Dendritic cell treated with granulocyte-macrophage colony-stimulating factor and Interleukin-4, amounts not matched to agents 40 ng/mL and 50 ng/mL, for 4 days (primary cell): ENCODE results near the gene LYRM4.

ENCODE experiments used
- H3K27ac Mint-ChIP-seq: one replicate; pipeline ENCODE4 v1.8.0; 2022; ENCODE audit warnings: mild to moderate bottlenecking, mixed read lengths
- H3K27me3 Mint-ChIP-seq: one replicate; pipeline ENCODE4 v1.8.0; 2022; ENCODE audit warnings: mild to moderate bottlenecking, mixed read lengths
- H3K36me3 Mint-ChIP-seq: one replicate; pipeline ENCODE4 v1.8.0; 2022; ENCODE audit warnings: low read depth, mixed read lengths
- H3K4me1 Mint-ChIP-seq: one replicate; pipeline ENCODE4 v1.8.0; 2022; ENCODE audit warnings: low read depth, mixed read lengths
- H3K4me3 Mint-ChIP-seq: one replicate; pipeline ENCODE4 v1.8.0; 2022; ENCODE audit warnings: mild to moderate bottlenecking, moderate library complexity, mixed read lengths
- H3K9me3 Mint-ChIP-seq: one replicate; pipeline ENCODE4 v1.8.0; 2022; ENCODE audit warnings: mixed read lengths
- intact Hi-C: fragments of 100-400 bp; cut with micrococcal nuclease; formaldehyde crosslinking; loops from one replicate; pipeline ENCODE4 v1.15.0; 2022

LYRM4 gene

DNA sequence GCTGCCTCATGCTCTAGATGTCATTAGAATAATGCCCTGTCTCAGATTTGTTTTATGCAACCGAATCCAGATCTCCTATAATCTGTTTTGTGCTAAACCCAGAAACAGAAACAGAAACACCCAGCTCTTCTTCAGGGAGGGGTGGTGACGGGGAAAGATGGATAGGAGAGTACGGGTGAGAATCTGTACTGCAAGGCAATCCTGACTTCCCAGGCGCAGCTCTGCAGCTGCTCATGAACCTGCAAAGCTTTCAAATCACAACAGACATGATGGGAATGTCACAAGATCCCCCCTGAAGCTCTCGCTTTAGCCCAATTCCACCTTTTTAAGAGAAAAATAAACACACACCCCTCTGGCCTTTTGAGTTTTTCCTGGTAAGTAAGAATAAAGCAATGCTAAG, 104.1 kb downstream of the LYRM4 start:
- intact Hi-C loops, result no loop called here
- Mint-ChIP-seq H3K4me3 (no peak overlapping the region), H3K4me1 (peaks cover 32% of the 10 kb centered on the region), H3K27me3 (no peaks in the 10 kb centered on the region), H3K27ac (no peak overlapping the region), H3K36me3 (no peaks in the 10 kb centered on the region), H3K9me3 (no peaks in the 10 kb centered on the region)

DNA sequence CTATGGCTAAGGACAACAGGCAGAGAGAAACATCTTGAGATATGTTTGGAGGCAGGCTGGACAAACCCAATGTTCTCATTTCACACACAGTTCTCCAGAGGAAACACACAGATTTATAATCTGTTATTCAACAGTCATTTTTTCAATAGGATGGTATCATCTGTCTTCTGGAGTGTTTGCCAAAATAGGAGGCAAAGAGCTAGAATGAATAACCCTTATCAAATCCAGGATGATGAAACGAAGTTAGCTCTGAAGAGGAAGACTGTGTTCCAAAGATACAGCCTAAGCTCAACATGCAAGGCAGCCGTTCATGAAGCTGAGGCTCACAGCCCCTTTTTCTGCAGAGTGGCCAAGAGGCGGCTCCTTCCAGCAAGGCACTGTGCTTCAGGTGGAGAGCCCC, 104.8 kb downstream of the LYRM4 start:
- Mint-ChIP-seq H3K4me3 (no peak overlapping the region), H3K9me3 (no peaks in the 10 kb centered on the region), H3K4me1 (peaks cover 32% of the 10 kb centered on the region), H3K27ac (no peak overlapping the region), H3K27me3 (no peaks in the 10 kb centered on the region), H3K36me3 (no peaks in the 10 kb centered on the region)
- intact Hi-C loops, result no loop called here

DNA sequence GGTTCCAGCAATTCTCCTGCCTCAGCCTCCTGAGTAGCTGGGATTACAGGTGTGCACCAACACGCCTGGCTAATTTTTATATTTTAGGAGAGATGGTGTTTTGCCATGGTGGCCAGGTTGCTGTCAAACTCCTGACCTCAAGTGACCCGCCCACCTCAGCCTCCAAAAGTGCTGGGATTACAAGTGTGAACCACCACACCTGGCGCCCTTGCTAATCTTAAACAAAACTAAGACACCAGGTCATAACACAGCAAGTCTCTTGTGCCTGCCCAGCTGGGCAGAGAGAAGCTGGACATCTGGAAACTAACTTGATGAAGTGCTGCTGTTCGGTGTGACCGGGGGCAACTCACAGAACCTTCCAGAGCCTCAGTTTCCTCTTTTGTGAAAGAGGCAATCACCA, 107.6 kb downstream of the LYRM4 start:
- Mint-ChIP-seq H3K27me3 (no peaks in the 10 kb centered on the region), H3K36me3 (no peaks in the 10 kb centered on the region), H3K4me1 (peaks cover 14% of the 10 kb centered on the region), H3K27ac (no peak overlapping the region), H3K9me3 (no peaks in the 10 kb centered on the region), H3K4me3 (no peak overlapping the region)
- intact Hi-C loops, result no loop called here

DNA sequence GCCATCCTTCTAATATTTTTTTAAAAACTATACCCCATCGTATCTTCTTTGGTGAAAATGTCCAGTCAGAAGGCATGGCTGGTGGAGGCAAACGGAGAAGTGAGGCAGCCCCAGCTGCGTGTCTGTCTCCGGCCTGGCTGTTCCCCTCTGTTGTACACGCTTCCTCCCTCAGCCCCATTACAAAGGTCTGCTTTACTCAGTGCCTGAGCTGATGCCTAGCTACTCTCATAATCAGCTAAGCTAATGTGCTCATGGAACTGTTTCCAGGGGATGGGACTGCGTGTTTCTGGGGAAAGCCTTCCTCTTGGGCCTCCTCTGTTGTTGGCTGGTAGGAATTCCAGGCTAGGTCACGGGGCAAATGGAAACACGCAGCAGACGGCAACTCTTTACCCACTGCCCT, 108.3 kb downstream of the LYRM4 start:
- Mint-ChIP-seq H3K36me3 (no peaks in the 10 kb centered on the region), H3K4me1 (peaks cover 9% of the 10 kb centered on the region), H3K9me3 (no peaks in the 10 kb centered on the region), H3K4me3 (no peak overlapping the region), H3K27me3 (no peaks in the 10 kb centered on the region), H3K27ac (no peak overlapping the region)
- intact Hi-C loops, result no loop called here

DNA sequence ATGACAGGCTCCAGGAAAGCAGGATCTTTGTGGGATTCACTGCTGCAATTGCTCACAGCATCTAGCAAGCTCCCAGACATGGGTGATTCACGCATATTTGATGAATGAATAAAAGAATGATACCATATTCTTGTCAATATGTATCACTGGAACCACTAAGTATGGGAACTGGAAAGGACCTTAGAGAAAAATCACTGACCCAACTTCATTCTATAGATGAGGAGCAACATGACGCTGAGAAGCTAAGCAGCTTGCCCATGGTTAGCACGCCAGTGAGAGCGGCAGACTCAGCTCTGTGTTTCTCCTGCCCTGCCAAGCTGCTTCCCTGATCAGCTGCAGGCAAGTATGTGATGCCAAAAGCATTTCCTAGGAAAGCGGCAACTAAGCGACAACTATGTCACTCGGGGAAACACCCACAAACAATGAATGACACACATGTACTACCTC, 108.8 kb downstream of the LYRM4 start:
- intact Hi-C loops, result no loop called here
- no peak overlapping the region for H3K4me3 Mint-ChIP-seq
- H3K9me3 Mint-ChIP-seq, result no peaks in the 10 kb centered on the region
- H3K27me3 Mint-ChIP-seq, result no peaks in the 10 kb centered on the region
- no peaks in the 10 kb centered on the region for H3K36me3 Mint-ChIP-seq
- H3K27ac Mint-ChIP-seq, result no peak overlapping the region
- peaks cover 9% of the 10 kb centered on the region for H3K4me1 Mint-ChIP-seq

DNA sequence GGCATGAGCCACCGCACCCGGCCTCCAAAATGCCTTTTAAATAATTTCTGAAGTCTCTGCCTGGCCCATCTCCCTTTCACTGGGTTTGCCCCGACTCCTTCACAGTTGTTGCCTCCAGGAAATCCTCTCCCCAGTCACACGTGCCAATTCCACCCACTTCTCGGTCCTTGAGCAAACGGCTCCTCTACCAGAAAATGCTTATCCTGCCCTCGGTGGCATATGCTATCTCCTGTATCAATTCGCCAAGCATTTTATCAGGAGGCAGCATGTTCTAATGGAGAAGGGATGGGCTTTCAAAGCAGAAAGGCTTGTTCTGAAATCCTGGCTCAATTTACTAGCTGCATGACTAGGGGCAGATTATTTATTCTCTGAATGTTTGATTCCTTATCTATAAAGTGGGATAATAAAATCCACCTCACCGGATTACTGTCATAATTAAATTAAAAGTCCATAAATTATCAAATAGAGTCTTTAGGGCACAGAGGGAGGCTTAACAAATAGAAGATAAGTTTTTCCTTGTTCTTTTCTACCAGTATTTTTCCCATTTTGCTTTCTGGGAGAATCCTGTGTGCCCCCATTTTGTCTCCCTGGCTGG, 109.3 kb downstream of the LYRM4 start:
- no peaks in the 10 kb centered on the region for H3K9me3 Mint-ChIP-seq
- no peak overlapping the region for H3K27ac Mint-ChIP-seq
- H3K4me1 Mint-ChIP-seq, result peaks cover 9% of the 10 kb centered on the region
- H3K4me3 Mint-ChIP-seq, result no peak overlapping the region
- no peaks in the 10 kb centered on the region for H3K36me3 Mint-ChIP-seq
- H3K27me3 Mint-ChIP-seq, result no peaks in the 10 kb centered on the region
- intact Hi-C loops, result no loop called here

DNA sequence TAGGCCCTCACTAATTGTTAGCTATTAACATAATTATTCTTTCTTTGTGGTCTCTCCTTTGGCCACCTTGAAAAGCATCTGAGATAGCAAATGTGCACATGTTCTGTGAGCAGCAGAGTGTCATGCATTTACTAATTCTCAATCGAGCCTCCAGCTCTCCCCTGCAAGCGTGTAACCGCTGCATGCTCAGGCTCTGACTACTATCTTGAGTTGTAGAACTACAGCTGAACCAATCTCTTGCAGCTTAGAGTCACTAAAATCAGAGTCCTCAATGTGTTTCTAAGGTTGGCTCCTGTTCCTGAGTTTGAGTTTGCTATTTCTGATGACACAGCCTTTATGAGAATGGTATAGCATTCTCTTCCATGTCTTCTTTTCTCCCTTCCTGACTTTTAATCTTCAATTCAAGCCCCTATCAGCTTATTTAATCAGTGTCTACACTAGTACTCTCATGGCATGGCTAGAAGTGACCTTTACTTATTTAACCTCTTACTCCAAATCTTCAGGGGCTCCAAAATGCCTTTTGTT, 110.1 kb downstream of the LYRM4 start:
- Mint-ChIP-seq H3K27me3 (no peaks in the 10 kb centered on the region), H3K36me3 (no peaks in the 10 kb centered on the region)
- intact Hi-C loops, result no loop called here

DNA sequence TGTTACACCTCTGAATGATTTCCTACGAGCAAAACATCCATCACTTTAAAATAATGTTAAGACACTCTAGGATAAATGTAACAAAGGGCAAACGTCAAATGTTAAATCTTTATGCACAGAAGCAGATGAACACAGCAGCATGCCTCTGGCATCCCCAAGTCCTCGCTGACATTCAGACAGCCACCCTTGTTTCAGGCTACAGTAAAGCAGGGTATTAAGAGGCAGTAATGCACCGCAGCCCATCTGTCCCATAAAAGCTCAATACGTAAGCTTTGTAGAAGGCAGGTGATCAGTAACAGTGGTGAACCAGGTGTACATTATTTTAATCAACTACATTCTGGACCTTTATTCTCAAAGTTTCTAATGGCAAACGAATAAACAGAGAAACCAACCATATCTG, 110.9 kb downstream of the LYRM4 start:
- Mint-ChIP-seq H3K4me3 (no peak overlapping the region), H3K27me3 (no peaks in the 10 kb centered on the region), H3K36me3 (no peaks in the 10 kb centered on the region), H3K27ac (no peak overlapping the region), H3K9me3 (no peaks in the 10 kb centered on the region), H3K4me1 (peaks cover 9% of the 10 kb centered on the region)
- intact Hi-C loops, result no loop called here

More for the DNA sequence above, 110.1 kb downstream of the LYRM4 start:
- no peak overlapping the region for H3K27ac Mint-ChIP-seq
- H3K4me1 Mint-ChIP-seq, result peaks cover 9% of the 10 kb centered on the region
- H3K9me3 Mint-ChIP-seq, result no peaks in the 10 kb centered on the region
- no peak overlapping the region for H3K4me3 Mint-ChIP-seq

DNA sequence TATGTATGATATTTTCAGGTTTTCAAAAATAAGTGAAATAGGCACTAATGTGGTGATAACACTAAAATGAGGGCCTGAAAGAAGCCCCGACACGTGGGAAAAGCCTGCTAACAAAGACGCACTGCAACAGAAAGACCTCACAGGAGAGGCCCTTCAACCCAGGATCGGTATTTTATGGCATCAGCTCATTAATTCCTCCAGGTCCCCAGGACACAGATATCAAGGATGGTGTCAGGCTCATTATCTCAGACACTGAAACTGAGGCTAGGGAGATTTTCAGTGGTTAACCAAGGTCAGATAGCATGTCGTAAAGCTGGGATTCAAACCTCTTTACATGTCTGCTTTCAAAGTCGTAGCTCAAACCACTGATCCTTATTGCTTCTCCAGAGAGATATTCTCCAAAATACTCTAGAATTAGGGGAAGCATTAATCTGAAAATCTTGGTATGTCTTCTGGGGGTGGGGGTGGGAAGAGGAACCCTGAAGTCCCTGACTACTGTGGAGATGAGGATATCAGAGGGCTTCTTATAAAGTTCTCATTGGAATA, 111.5 kb downstream of the LYRM4 start:
- intact Hi-C loops, result no loop called here
- H3K36me3 Mint-ChIP-seq, result peaks cover under 1% of the 10 kb centered on the region
- H3K27me3 Mint-ChIP-seq, result no peaks in the 10 kb centered on the region
- H3K27ac Mint-ChIP-seq, result no peak overlapping the region
- no peak overlapping the region for H3K4me3 Mint-ChIP-seq
- no peaks in the 10 kb centered on the region for H3K9me3 Mint-ChIP-seq
- H3K4me1 Mint-ChIP-seq, result peaks cover 9% of the 10 kb centered on the region

DNA sequence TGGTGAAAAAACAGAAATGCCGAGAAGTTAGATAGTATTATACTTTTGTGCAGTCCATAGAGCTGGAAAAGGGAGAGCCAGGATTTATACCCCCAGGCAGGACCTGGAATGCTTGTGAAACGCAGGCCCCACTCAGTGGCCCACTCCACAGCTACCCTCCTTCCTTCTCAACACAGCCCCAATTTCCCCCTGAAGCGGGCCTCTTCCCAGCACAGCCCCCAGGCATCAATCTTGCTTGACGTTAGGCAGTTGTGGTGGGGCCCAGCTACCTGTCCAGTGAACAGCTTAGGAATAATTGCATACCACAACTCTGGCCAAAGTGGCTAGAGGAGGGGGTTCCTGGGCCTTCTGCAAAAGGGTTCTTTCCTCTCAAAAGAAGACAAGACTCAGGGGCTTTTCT, 114.4 kb downstream of the LYRM4 start:
- Mint-ChIP-seq H3K9me3 (no peaks in the 10 kb centered on the region), H3K36me3 (peaks cover 5% of the 10 kb centered on the region), H3K4me1 (no peaks in the 10 kb centered on the region), H3K27ac (no peak overlapping the region), H3K27me3 (no peaks in the 10 kb centered on the region), H3K4me3 (no peak overlapping the region)
- intact Hi-C loops, result no loop called here

DNA sequence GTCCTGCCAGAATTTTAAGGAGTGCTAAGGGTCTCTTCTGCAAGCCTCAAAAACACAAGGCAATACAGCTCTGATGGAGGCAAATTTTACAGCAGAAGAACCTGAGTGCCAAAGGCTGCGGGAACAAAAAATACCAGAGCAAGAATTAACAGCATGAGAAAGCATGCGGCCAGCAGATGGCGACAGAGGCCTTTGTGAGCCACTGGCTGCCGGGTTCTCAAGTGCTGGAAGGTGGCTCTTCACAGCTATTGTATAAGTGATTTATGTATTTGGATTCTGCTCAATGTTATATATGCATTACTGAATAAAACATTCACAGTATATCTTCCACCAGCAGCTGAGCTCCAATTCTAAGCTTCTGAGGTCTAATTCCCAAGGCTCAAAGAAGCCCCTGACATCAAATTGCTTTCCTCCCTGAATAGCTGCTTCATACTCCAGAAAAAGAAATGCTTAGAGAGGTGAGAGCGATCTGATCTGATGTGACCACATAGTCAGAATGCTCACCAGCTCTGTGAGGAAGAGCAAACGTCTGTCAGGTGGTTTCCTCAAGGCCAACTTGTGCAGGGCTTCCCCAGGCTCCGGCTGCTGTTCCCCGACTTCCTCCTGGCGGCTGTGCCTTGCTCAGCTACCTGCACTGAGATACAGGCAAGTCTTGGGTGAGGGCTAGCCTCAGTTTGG, 117.0 kb downstream of the LYRM4 start:
- no peak overlapping the region for H3K4me3 Mint-ChIP-seq
- H3K27ac Mint-ChIP-seq, result no peak overlapping the region
- no peaks in the 10 kb centered on the region for H3K27me3 Mint-ChIP-seq
- peaks cover 6% of the 10 kb centered on the region for H3K4me1 Mint-ChIP-seq
- H3K36me3 Mint-ChIP-seq, result peaks cover 5% of the 10 kb centered on the region
- H3K9me3 Mint-ChIP-seq, result no peaks in the 10 kb centered on the region
- intact Hi-C loops, result loop anchor here (1.0 kb wide), 3 partner anchors 86 to 259 kb away; no protein-coding TSS in a partner anchor

DNA sequence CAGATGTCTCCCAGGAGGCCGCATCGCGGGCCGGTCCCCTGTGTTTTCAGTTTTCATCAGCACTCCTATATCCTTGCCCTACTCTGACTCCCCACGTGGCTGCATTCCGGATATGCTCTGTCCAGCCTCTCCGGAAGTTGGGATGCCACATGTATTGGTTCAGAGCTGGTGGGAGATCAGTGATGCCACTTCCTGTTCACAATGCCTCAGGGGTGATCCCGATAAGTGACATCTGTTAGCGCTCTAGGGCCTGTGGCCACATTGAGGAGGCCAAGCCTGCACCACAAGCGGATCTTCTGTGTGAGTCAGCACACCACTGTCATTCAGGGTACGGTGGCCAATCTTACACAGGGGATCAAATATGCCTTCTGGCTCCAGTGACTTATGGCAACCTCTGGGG, 117.8 kb downstream of the LYRM4 start:
- H3K4me1 Mint-ChIP-seq, result peaks cover 6% of the 10 kb centered on the region
- H3K36me3 Mint-ChIP-seq, result peaks cover 5% of the 10 kb centered on the region

DNA sequence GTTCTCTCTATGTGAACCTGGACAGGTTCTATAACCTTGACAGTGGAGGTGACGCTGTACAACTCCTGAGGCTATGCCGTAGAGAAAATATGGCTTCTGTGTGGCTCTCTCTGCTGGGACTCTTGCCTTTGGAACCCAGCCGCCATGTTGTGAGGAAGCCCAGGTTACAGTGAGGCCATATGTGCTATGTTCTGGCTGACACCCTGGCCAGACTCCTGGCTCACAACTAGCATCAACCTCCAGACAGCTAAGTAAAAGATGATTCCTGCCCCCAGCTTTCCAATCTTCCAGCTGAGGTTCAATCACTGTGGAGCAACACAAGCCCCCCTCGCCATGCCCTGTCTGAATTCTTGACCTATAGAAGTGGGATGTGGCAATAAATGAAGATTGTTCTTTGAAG, 118.6 kb downstream of the LYRM4 start:
- Mint-ChIP-seq H3K27ac (no peak overlapping the region), H3K4me3 (no peak overlapping the region), H3K36me3 (peaks cover 5% of the 10 kb centered on the region), H3K9me3 (no peaks in the 10 kb centered on the region), H3K27me3 (no peaks in the 10 kb centered on the region), H3K4me1 (peaks cover 6% of the 10 kb centered on the region)
- intact Hi-C loops, result no loop called here

More for the DNA sequence above, 117.8 kb downstream of the LYRM4 start:
- intact Hi-C loops, result loop anchor here (1.0 kb wide), 3 partner anchors 86 to 259 kb away; no protein-coding TSS in a partner anchor
- Mint-ChIP-seq H3K9me3 (no peaks in the 10 kb centered on the region), H3K4me3 (no peak overlapping the region), H3K27ac (no peak overlapping the region), H3K27me3 (no peaks in the 10 kb centered on the region)

DNA sequence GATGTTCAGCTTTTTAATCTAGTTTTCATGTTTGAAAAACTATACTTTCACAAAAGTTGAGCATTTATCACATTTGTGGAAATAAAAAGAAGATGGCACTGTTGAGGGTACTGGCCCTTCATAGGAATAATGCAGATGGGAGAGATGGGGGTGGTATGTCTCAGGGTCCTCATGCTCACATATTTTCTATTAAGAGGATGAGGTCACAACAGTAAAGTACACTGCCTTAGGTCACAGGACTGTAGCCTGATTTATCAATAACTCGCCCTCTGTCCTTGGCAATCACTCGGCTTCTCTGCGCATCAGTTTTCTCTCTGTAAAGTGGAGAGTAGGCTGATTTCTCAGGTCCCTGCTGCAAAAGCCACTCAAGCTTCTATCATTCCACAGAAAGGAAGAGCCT, 119.7 kb downstream of the LYRM4 start:
- intact Hi-C loops, result no loop called here
- Mint-ChIP-seq H3K4me3 (no peak overlapping the region), H3K36me3 (peaks cover 5% of the 10 kb centered on the region)

More for the DNA sequence above, 119.7 kb downstream of the LYRM4 start:
- H3K27ac Mint-ChIP-seq, result no peak overlapping the region
- peaks cover 6% of the 10 kb centered on the region for H3K4me1 Mint-ChIP-seq
- no peaks in the 10 kb centered on the region for H3K27me3 Mint-ChIP-seq
- H3K9me3 Mint-ChIP-seq, result no peaks in the 10 kb centered on the region
